ENCODE measurements around the gene SMAD7. TPM values are rescaled to one million over a fixed set of nuclear protein-coding genes. Genes with fewer than 3 reads are reported as not detected.

The SMAD7 gene
- total and polyA plus RNA-seq, 10 of the 15 experiments (the other 5 are each of a cell fraction or from before 2014, with no cell fraction given): 1.3 to 22.5 (median 8.0) TPM

DNA sequence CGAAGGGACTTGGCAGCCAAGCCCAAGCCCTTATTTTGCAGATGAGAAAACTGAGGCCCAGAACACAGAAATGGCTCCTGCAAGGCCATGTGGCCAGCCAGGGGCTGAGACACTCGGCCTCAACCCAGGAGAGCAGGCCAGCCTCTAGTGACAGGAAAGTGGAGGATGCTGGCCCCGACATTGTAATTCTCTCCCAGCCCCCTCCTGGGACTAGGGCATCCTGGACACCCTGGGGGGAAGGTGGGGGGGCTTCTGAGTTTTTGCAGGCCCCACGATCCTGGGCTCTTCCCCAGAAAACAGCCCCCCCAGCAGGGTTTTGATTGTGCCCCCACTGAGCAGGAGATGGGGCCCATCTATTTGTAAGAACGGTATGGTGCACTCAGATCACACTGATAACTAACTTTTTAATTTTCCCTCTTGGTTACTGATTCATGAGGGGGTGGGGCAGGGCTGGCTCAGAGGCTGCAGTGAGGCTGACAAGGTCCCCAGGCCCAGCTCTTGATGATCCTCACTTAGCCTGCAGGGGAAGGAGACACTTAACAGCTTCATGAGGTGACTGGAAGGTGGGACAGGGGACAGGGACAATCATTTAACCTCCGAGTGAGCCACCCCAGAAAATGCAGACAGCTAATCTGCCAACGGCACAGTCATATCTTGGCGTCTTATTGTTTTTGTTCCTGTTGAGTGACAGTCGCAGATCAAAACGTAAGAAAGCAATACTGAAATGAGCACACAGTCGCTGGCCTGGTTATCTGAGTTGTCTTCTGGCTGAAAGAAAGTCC is 18.9 kb downstream of the SMAD7 start:
- ChIA-PET POLR2A (interaction anchor here (0.7 to 8.1 kb wide), 7 partner anchors 15 to 264 kb away, joined by 3 to 71 read pairs (median 3); partner anchors contain the start of gene SMAD7), CTCF (interaction anchor here (0.8 to 2.0 kb wide), 4 partner anchors 10 to 153 kb away, joined by 4 to 5 read pairs (median 4); no protein-coding TSS in a partner anchor), RAD21 (ENCODE audit: unreplicated experiment) (interaction anchor here (0.9 to 3.8 kb wide), 12 partner anchors 8 to 153 kb away, joined by 3 to 41 read pairs (median 6); no protein-coding TSS in a partner anchor), SMC1A (ENCODE audit: uncharacterized antibody, unreplicated experiment) (interaction anchor here (0.6 to 7.1 kb wide), 12 partner anchors 10 to 244 kb away, joined by 3 to 55 read pairs (median 6); no protein-coding TSS in a partner anchor)
- H3K4me3 ChIP-seq: peak overlapping the region; percentile 69
- FAIRE-seq: peak; percentile 81
- under 1% methylated on average over 11 of the region's 11 CpGs for WGBS (ENCODE audit: insufficient coverage, insufficient replicate concordance, low lambda C conversion rate, missing lambda C conversion rate)
- H3K36me3 ChIP-seq (ENCODE audit: control insufficient read depth in 2 of 2, insufficient read depth in 2 of 2, low read length in 1 of 2): peaks cover 3 to 7% of the 10 kb centered on the region in 2 experiments
- H3K27me3 ChIP-seq (replicated peaks in 1 of 2; ENCODE audit: control insufficient read depth in 2 of 2, insufficient read depth in 2 of 2, low read length in 1 of 2): no peaks in the 10 kb centered on the region
- peaks cover 72% of the 10 kb centered on the region for H3K4me1 ChIP-seq (ENCODE audit: control insufficient read depth, insufficient read depth, low read length)
- intact Hi-C loops (cut with micrococcal nuclease; ENCODE audit: unreplicated experiment) (loop anchor here (5.0 kb wide), 2 partner anchors 65 to 100 kb away; no protein-coding TSS in a partner anchor), in situ Hi-C loops (cut with MboI) (loop anchor here (25.0 kb wide), 1 partner anchor 1355 kb away; the partner anchor contains the start of genes CXXC1 and MBD1)
- ATAC-seq: peak; percentile 50
- peak overlapping the region; percentile 24 for H2AFZ ChIP-seq (ENCODE audit: control insufficient read depth, low read depth, low read length)
- H3K27ac ChIP-seq (ENCODE audit: control insufficient read depth, insufficient read depth): peak overlapping the region; percentile 96
- no peaks in the 10 kb centered on the region for H4K20me1 ChIP-seq (ENCODE audit: control insufficient read depth, insufficient read depth)
- H3K9me3 ChIP-seq (replicated peaks; ENCODE audit: control insufficient read depth, insufficient read depth, low read length): no peaks in the 10 kb centered on the region
- DNase-seq (ENCODE audit: low read depth, low spot score): peak; percentile 58
- H3K4me2 ChIP-seq (ENCODE audit: control insufficient read depth, insufficient read depth): peak overlapping the region; percentile 99
- peak overlapping the region; percentile 64 for H3K9ac ChIP-seq (ENCODE audit: control insufficient read depth, insufficient read depth, low read length)
- BruUV-seq (replicated peaks): no TSS peak
- peaks cover 99% of the 10 kb centered on the region for H3K79me2 ChIP-seq (ENCODE audit: control insufficient read depth, insufficient read depth, low read length)
- no peak for TF ChIP-seq RB1 (IDR thresholded peaks at IDR 0.05; ENCODE audit: borderline replicate concordance)
- TF ChIP-seq JUNB (IDR thresholded peaks at IDR 0.05): peak; percentile 85
- no peak for TF ChIP-seq REST (IDR thresholded peaks at IDR 0.05; ENCODE audit: low read depth, low read length)
- no peak for TF ChIP-seq ZNF384 (IDR thresholded peaks at IDR 0.05; ENCODE audit: borderline replicate concordance, low read depth, low read length)
- TF ChIP-seq, protein P1, sequence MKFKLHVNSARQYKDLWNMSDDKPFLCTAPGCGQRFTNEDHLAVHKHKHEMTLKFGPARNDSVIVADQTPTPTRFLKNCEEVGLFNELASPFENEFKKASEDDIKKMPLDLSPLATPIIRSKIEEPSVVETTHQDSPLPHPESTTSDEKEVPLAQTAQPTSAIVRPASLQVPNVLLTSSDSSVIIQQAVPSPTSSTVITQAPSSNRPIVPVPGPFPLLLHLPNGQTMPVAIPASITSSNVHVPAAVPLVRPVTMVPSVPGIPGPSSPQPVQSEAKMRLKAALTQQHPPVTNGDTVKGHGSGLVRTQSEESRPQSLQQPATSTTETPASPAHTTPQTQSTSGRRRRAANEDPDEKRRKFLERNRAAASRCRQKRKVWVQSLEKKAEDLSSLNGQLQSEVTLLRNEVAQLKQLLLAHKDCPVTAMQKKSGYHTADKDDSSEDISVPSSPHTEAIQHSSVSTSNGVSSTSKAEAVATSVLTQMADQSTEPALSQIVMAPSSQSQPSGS (IDR thresholded peaks at IDR 0.05; ENCODE audit: low read length): peak; percentile 23; the same call in 1 of the 2 replicates
- TF ChIP-seq BMI1 (IDR thresholded peaks at IDR 0.05; ENCODE audit: borderline replicate concordance): no peak
- TF ChIP-seq, protein P2, sequence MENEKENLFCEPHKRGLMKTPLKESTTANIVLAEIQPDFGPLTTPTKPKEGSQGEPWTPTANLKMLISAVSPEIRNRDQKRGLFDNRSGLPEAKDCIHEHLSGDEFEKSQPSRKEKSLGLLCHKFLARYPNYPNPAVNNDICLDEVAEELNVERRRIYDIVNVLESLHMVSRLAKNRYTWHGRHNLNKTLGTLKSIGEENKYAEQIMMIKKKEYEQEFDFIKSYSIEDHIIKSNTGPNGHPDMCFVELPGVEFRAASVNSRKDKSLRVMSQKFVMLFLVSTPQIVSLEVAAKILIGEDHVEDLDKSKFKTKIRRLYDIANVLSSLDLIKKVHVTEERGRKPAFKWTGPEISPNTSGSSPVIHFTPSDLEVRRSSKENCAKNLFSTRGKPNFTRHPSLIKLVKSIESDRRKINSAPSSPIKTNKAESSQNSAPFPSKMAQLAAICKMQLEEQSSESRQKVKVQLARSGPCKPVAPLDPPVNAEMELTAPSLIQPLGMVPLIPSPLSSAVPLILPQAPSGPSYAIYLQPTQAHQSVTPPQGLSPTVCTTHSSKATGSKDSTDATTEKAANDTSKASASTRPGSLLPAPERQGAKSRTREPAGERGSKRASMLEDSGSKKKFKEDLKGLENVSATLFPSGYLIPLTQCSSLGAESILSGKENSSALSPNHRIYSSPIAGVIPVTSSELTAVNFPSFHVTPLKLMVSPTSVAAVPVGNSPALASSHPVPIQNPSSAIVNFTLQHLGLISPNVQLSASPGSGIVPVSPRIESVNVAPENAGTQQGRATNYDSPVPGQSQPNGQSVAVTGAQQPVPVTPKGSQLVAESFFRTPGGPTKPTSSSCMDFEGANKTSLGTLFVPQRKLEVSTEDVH (IDR thresholded peaks at IDR 0.05; ENCODE audit: low read depth, partially characterized antibody): no peak
- no peak for TF ChIP-seq NFYA (IDR thresholded peaks at IDR 0.05; ENCODE audit: borderline replicate concordance, low read depth, low read length)
- TF ChIP-seq MEF2B (IDR thresholded peaks at IDR 0.05; ENCODE audit: partially characterized antibody, poor library complexity, severe bottlenecking): no peak
- TF ChIP-seq NFYB (IDR thresholded peaks at IDR 0.05; ENCODE audit: insufficient read depth, low read depth, low read length): no peak
- TF ChIP-seq JUND (IDR thresholded peaks at IDR 0.05; ENCODE audit: low read depth, low read length): 0 out of 2 replicates have a peak, but pooled peaks have one; percentile 17
- TF ChIP-seq, protein P3, sequence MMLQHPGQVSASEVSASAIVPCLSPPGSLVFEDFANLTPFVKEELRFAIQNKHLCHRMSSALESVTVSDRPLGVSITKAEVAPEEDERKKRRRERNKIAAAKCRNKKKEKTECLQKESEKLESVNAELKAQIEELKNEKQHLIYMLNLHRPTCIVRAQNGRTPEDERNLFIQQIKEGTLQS (IDR thresholded peaks at IDR 0.05; ENCODE audit: borderline replicate concordance, extremely low read depth, low read depth, low read length): 0 out of 2 replicates have a peak, but pooled peaks have one; percentile 11
